Keratinocyte (primary cell): Measurements from ENCODE around the gene DENND11. TPM values are rescaled to one million over a fixed set of nuclear protein-coding genes. Genes with fewer than 3 reads are reported as not detected.

Source experiments
- DNase-seq: peaks from one replicate; pipeline ENCODE4 v3.0.0-alpha.2; 2011; ENCODE audit warnings: low read depth, missing footprints, low spot score
- FAIRE-seq: peaks from 2 replicates; lab custom pipeline; 2011; peaks lifted over from hg19 to GRCh38; lab: Jason Lieb, UNC
- H2AFZ ChIP-seq: 2 replicates; pipeline ENCODE4 v1.6.0; 2012; ENCODE audit warnings: low read length, control low read depth, inconsistent platforms; ENCODE audit not compliant: control insufficient read depth
- H3K27ac ChIP-seq: 2 replicates; pipeline ENCODE4 v1.5.1; 2011; ENCODE audit warnings: low read length; ENCODE audit not compliant: control insufficient read depth, insufficient read depth
- H3K27me3 ChIP-seq: 3 replicates; pipeline ENCODE4 v1.6.0; 2011; ENCODE audit warnings: low read length; ENCODE audit not compliant: control insufficient read depth, insufficient read depth; ENCODE audit errors: extremely low read depth
- H3K36me3 ChIP-seq, 2 experiments: 2 replicates in 1 of 2; 3 replicates in 1 of 2; pipeline ENCODE4 v1.5.1; 2011; ENCODE audit warnings: low read length in 2 of 2, mild to moderate bottlenecking in 1 of 2; ENCODE audit not compliant: control insufficient read depth in 2 of 2, insufficient read depth in 2 of 2; ENCODE audit errors: extremely low read depth in 1 of 2
- H3K4me1 ChIP-seq: 3 replicates; pipeline ENCODE4 v1.5.1; 2011; ENCODE audit warnings: low read length; ENCODE audit not compliant: control insufficient read depth, insufficient read depth; ENCODE audit errors: extremely low read depth
- H3K4me2 ChIP-seq: 3 replicates; pipeline ENCODE4 v1.6.0; 2011; ENCODE audit warnings: low read depth, low read length; ENCODE audit not compliant: control insufficient read depth, insufficient read depth; ENCODE audit errors: extremely low read depth
- H3K4me3 ChIP-seq, 3 experiments: fragments of 200-600 bp in 1 of 3; sonication (generic) in 1 of 3; 2 replicates in 2 of 3; 3 replicates in 1 of 3; pipeline ENCODE4 v1.5.1; 2011 to 2016; ENCODE audit warnings: low read length in 3 of 3, mild to moderate bottlenecking in 3 of 3, control low read depth in 2 of 3, inconsistent platforms in 1 of 3, low read depth in 1 of 3, mixed read lengths in 1 of 3, mixed run types in 1 of 3, moderate library complexity in 1 of 3; ENCODE audit not compliant: control insufficient read depth in 2 of 3, insufficient read depth in 2 of 3; ENCODE audit errors: extremely low read depth in 1 of 3
- H3K79me2 ChIP-seq: 2 replicates; pipeline ENCODE4 v1.6.0; 2012; ENCODE audit warnings: low read length; ENCODE audit not compliant: control insufficient read depth, insufficient read depth
- H3K9ac ChIP-seq: 3 replicates; pipeline ENCODE4 v1.6.0; 2011; ENCODE audit warnings: low read length; ENCODE audit not compliant: control insufficient read depth, insufficient read depth; ENCODE audit errors: extremely low read depth
- H3K9me1 ChIP-seq: 3 replicates; pipeline ENCODE4 v1.6.0; 2011; ENCODE audit warnings: low read length; ENCODE audit not compliant: control insufficient read depth, insufficient read depth; ENCODE audit errors: extremely low read depth
- H3K9me3 ChIP-seq: 2 replicates; pipeline ENCODE4 v1.5.1; 2012; ENCODE audit warnings: low read depth, low read length; ENCODE audit not compliant: control insufficient read depth
- H4K20me1 ChIP-seq: 3 replicates; pipeline ENCODE4 v1.6.0; 2011; ENCODE audit warnings: low read length; ENCODE audit not compliant: control insufficient read depth, insufficient read depth; ENCODE audit errors: extremely low read depth
- EZH2 ChIP-seq: IDR thresholded peaks from one replicate; pipeline ENCODE4 v1.6.1; 2012; ENCODE audit warnings: inconsistent platforms, mild to moderate bottlenecking, low read length, moderate library complexity
- dilution Hi-C: fragments of 300-500 bp; cut with MboI; formaldehyde crosslinking; loops from one replicate; pipeline ENCODE4 v1.7.0; 2020; ENCODE audit warnings: low sequenced_read_pairs; ENCODE audit not compliant: extremely low pct_ligation_motif_present
- polyA plus RNA-seq, 5 experiments: library from polyadenylated mRNA; depleted of rRNA in 3 of 5; stranded (reverse) in 3 of 5; stranded (forward) in 1 of 5; unstranded in 1 of 5; fragments of >200 nt; gene quantifications; 1 replicate in 1 of 5; 2 replicates in 3 of 5; 3 replicates in 1 of 5; pipeline versions ENCODE4 v1.2.1 to v1.2.3, GENCODE V29; 2011 to 2012; ENCODE audit warnings: missing spikeins in 2 of 5, low read depth in 1 of 5, low replicate concordance in 1 of 5
- TF ChIP-seq, protein P1 (sequence below), 3 experiments: IDR thresholded peaks in 1 of 3; conservative IDR thresholded peaks in 1 of 3; optimal IDR thresholded peaks in 1 of 3; 2 replicates in 2 of 3; 3 replicates in 1 of 3; pipeline versions ENCODE3 to v1.5.1; 2011; ENCODE audit warnings: low read length in 3 of 3, mild to moderate bottlenecking in 3 of 3, moderate library complexity in 2 of 3, control low read depth in 1 of 3, inconsistent platforms in 1 of 3; ENCODE audit not compliant: insufficient read depth in 2 of 3; ENCODE audit errors: extremely low read depth in 1 of 3

Gene DENND11
- polyA plus RNA-seq, 1 donor (not counting 4 experiments of a cell fraction or from before 2014, with no cell fraction given): 5.4 TPM

DNA sequence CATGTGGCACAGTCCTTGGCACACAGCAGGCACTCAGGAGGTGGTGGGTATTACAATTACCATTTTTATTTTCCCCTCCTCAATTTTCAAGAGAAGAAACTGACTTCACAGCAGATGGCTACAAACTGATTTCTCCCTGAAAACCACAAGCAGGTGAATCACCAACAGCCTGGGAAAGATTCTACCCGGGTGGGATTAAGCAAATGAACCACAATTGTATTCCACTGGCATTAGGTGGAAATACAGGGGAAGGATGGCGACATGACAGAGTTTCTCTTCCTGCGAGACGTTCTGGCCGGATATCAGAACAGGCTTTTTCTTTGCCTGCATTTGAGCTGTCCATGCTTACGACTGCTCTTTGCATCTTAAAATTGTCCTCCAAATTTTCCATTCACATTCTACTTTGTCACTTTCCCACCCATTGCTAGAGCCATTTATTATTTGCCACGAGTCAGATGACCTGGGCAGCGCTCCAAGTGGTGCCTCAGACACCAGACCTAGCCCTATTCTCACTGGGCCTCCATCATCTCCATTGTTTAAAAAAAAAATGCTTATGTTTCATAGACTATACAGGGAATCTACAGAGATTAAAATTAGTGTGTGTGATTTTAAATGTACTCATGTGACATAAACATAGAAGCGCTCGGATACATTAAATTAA lies 4.6 kb downstream of the DENND11 start:
- Histone ChIP-seq H3K27me3 (no peaks in the 10 kb centered on the region), H3K27ac (no peak overlapping the region), H3K4me3 (no peak overlapping the region), H3K9me3 (no peaks in the 10 kb centered on the region), H3K9ac (no peak overlapping the region), H3K36me3 (no peaks in the 10 kb centered on the region), H3K79me2 (no peaks in the 10 kb centered on the region), H4K20me1 (no peaks in the 10 kb centered on the region), H3K9me1 (no peaks in the 10 kb centered on the region), H2AFZ (no peak overlapping the region), H3K4me1 (peaks cover 7% of the 10 kb centered on the region), H3K4me2 (no peak overlapping the region)
- DNase-seq (no peak), FAIRE-seq (no peak)
- dilution Hi-C loops: no loop called here
- TF ChIP-seq, protein P1, sequence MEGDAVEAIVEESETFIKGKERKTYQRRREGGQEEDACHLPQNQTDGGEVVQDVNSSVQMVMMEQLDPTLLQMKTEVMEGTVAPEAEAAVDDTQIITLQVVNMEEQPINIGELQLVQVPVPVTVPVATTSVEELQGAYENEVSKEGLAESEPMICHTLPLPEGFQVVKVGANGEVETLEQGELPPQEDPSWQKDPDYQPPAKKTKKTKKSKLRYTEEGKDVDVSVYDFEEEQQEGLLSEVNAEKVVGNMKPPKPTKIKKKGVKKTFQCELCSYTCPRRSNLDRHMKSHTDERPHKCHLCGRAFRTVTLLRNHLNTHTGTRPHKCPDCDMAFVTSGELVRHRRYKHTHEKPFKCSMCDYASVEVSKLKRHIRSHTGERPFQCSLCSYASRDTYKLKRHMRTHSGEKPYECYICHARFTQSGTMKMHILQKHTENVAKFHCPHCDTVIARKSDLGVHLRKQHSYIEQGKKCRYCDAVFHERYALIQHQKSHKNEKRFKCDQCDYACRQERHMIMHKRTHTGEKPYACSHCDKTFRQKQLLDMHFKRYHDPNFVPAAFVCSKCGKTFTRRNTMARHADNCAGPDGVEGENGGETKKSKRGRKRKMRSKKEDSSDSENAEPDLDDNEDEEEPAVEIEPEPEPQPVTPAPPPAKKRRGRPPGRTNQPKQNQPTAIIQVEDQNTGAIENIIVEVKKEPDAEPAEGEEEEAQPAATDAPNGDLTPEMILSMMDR (optimal IDR thresholded peaks at IDR 0.05 in 1 of 3, IDR thresholded peaks at IDR 0.05 in 1 of 3, conservative IDR thresholded peaks at IDR 0.05 in 1 of 3; ENCODE audit: extremely low read depth in 1 of 3, insufficient read depth in 2 of 3, low read length in 3 of 3): no peak
- TF ChIP-seq EZH2: no peak

DNA sequence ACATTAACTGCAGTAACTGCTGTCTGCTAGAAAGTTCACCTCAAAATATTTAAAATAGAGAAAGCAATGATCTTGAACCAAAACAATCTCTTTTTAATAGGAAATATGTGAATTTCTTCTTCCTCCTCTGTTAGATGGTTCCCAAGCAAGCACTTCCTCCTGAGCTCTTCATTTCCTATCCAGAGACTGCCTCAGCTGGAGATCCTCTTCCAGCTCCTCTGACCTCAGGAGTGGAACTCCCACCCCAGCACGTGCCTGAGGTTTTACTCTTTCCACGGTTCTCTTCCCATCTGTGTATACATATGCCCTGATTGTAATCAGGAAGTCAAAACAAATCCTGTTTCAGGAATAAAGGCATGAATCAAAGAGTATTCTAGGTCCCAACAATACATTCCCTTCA lies 5.6 kb downstream of the DENND11 start:
- H2AFZ ChIP-seq: no peak overlapping the region
- H3K9me3 ChIP-seq: no peaks in the 10 kb centered on the region
- H3K79me2 ChIP-seq: no peaks in the 10 kb centered on the region
- peaks cover 6% of the 10 kb centered on the region for H3K4me1 ChIP-seq
- FAIRE-seq (no peak), DNase-seq (no peak)
- H3K27me3 ChIP-seq: no peaks in the 10 kb centered on the region
- H4K20me1 ChIP-seq: no peaks in the 10 kb centered on the region
- TF ChIP-seq EZH2: no peak
- TF ChIP-seq, protein P1 (optimal IDR thresholded peaks at IDR 0.05 in 1 of 3, IDR thresholded peaks at IDR 0.05 in 1 of 3, conservative IDR thresholded peaks at IDR 0.05 in 1 of 3; ENCODE audit: extremely low read depth in 1 of 3, insufficient read depth in 2 of 3, low read length in 3 of 3): no peak
- dilution Hi-C loops: no loop called here
- H3K27ac ChIP-seq: no peak overlapping the region
- no peak overlapping the region for H3K9ac ChIP-seq
- H3K4me3 ChIP-seq: no peak overlapping the region
- H3K4me2 ChIP-seq: no peak overlapping the region
- H3K36me3 ChIP-seq: no peaks in the 10 kb centered on the region
- H3K9me1 ChIP-seq: no peaks in the 10 kb centered on the region
